HG03565 (cell line): ENCODE measurements around the gene NALCN.

ENCODE experiments used
- ATAC-seq: cut with Tn5 transposase; IDR thresholded peaks from one replicate; pipeline ENCODE4 v1.9.1; 2021; ENCODE audit warnings: mild to moderate bottlenecking, moderate library complexity; ENCODE audit not compliant: unreplicated experiment

The NALCN gene

GRCh38 chr13:101140936-101141335 is 275.4 kb downstream of the NALCN start:
- no peak for ATAC-seq

GRCh38 chr13:101140087-101140770 is 276.1 kb downstream of the NALCN start:
- no peak for ATAC-seq

GRCh38 chr13:101139081-101139480 is 277.2 kb downstream of the NALCN start:
- ATAC-seq = no peak

- ATAC-seq = peak; percentile 94
Observed at GRCh38 chr13:101127741-101128353, 288.5 kb downstream of the NALCN start.

GRCh38 chr13:101123028-101123427 is 293.3 kb downstream of the NALCN start:
- no peak for ATAC-seq

GRCh38 chr13:101121608-101122007 is 294.7 kb downstream of the NALCN start:
- ATAC-seq = no peak

GRCh38 chr13:101120007-101120406 is 296.3 kb downstream of the NALCN start:
- no peak for ATAC-seq

GRCh38 chr13:101116826-101117225 is 299.5 kb downstream of the NALCN start:
- ATAC-seq = no peak

- no peak for ATAC-seq
Observed at GRCh38 chr13:101116341-101116740, 300.0 kb downstream of the NALCN start.

GRCh38 chr13:101115762-101116171 is 300.5 kb downstream of the NALCN start:
- no peak for ATAC-seq

GRCh38 chr13:101111894-101112293 is 304.4 kb downstream of the NALCN start:
- ATAC-seq = no peak

GRCh38 chr13:101109005-101109404 is 307.3 kb downstream of the NALCN start:
- ATAC-seq = no peak

GRCh38 chr13:101098873-101099272 is 317.4 kb downstream of the NALCN start:
- ATAC-seq = no peak

- no peak for ATAC-seq
Observed at GRCh38 chr13:101092985-101093384, 323.3 kb downstream of the NALCN start.

- ATAC-seq = no peak
Observed at GRCh38 chr13:101090287-101090686, 326.0 kb downstream of the NALCN start.

GRCh38 chr13:101085551-101085950 is 330.8 kb downstream of the NALCN start:
- no peak for ATAC-seq

- no peak for ATAC-seq
Observed at GRCh38 chr13:101082441-101082840, 333.9 kb downstream of the NALCN start.

GRCh38 chr13:101080616-101081015 is 335.7 kb downstream of the NALCN start:
- no peak for ATAC-seq

- ATAC-seq = no peak
Observed at GRCh38 chr13:101065329-101065728, 351.0 kb downstream of the NALCN start.

- ATAC-seq = no peak
Observed at GRCh38 chr13:101059793-101060192, 356.5 kb downstream of the NALCN start.

- ATAC-seq = no peak
Observed at GRCh38 chr13:101058841-101059240, 357.5 kb downstream of the NALCN start.

GRCh38 chr13:101053301-101054093 is 362.8 kb downstream of the NALCN start:
- no peak for ATAC-seq
